Naive B cell (primary cell): ENCODE results near the gene CISTR. TPM values are rescaled to one million over a fixed set of nuclear protein-coding genes. Genes with fewer than 3 reads are reported as not detected.
A peak's percentile ranks its signal among the peaks of the same experiment; 100 is the strongest.

Source experiments
- ATAC-seq, 2 donors: fragments of 150-1000 bp; cut with Tn5 transposase; 2 replicates each; pipeline ENCODE4 v1.10.0; 2021; ENCODE audit warnings: low read depth in 2 of 2, mild to moderate bottlenecking in 2 of 2, moderate library complexity in 2 of 2
- DNase-seq: peaks from one replicate; pipeline ENCODE4 v3.0.0; 2022
- H3K27ac Mint-ChIP-seq, 6 donors: one replicate each; pipeline ENCODE4 v1.8.0; 2020 to 2022; ENCODE audit warnings: mild to moderate bottlenecking in 6 of 6, mixed read lengths in 6 of 6, moderate library complexity in 5 of 6, inconsistent platforms in 2 of 6
- H3K27me3 Mint-ChIP-seq, 3 donors: one replicate each; pipeline ENCODE4 v1.8.0; 2021 to 2022; ENCODE audit warnings: mixed read lengths in 3 of 3, mild to moderate bottlenecking in 1 of 3
- H3K36me3 Mint-ChIP-seq, 2 donors: one replicate each; pipeline ENCODE4 v1.8.0; 2020 to 2022; ENCODE audit warnings: mixed read lengths in 2 of 2, inconsistent platforms in 1 of 2, mild to moderate bottlenecking in 1 of 2
- H3K4me1 Mint-ChIP-seq, 3 donors: one replicate each; pipeline ENCODE4 v1.8.0; 2020 to 2022; ENCODE audit warnings: mixed read lengths in 3 of 3, inconsistent platforms in 1 of 3, mild to moderate bottlenecking in 1 of 3, moderate library complexity in 1 of 3
- H3K4me3 Mint-ChIP-seq, 8 donors: one replicate each; pipeline ENCODE4 v1.8.0; 2020 to 2022; ENCODE audit warnings: mild to moderate bottlenecking in 8 of 8, mixed read lengths in 8 of 8, moderate library complexity in 8 of 8, inconsistent platforms in 2 of 8
- H3K9me3 Mint-ChIP-seq, 7 donors: one replicate each; pipeline ENCODE4 v1.8.0; 2020 to 2022; ENCODE audit warnings: mixed read lengths in 7 of 7, mild to moderate bottlenecking in 5 of 7, inconsistent platforms in 2 of 7, moderate library complexity in 1 of 7
- polyA plus RNA-seq, 6 donors: library from polyadenylated mRNA; unstranded; fragments of 300-500 nt; fragmentation: Illumina TruSeq; gene quantifications; one replicate each; pipeline ENCODE4 v1.2.3, GENCODE V29; 2021; ENCODE audit warnings: low read depth in 6 of 6

Gene CISTR
- polyA plus RNA-seq, 6 donors from 2014 or later: not detected

GRCh38 chr12:53748072-53748840, 3.5 kb downstream of the CISTR start:
- Mint-ChIP-seq H3K4me3 (no peak overlapping the region), H3K4me1 (peaks cover 6 to 24% (median 8%) of the 10 kb centered on the region in 3 donors), H3K9me3 (no peaks in the 10 kb centered on the region), H3K36me3 (no peaks in the 10 kb centered on the region), H3K27ac (no peak overlapping the region), H3K27me3 (peaks cover 0 to 30% (median 26%) of the 10 kb centered on the region in 3 donors)
- DNase-seq (no peak), ATAC-seq (no peak)

- Mint-ChIP-seq H3K9me3 (no peaks in the 10 kb centered on the region), H3K27ac (peak overlapping the region in 2 of 6 donors; percentile 22 to 77), H3K27me3 (peaks cover 0 to 42% (median 37%) of the 10 kb centered on the region in 3 donors), H3K4me1 (peaks cover 9 to 24% (median 11%) of the 10 kb centered on the region in 3 donors), H3K4me3 (peak overlapping the region in 6 of 8 donors; percentile 26 to 86 (median 55)), H3K36me3 (no peaks in the 10 kb centered on the region)
- ATAC-seq (no peak), DNase-seq (no peak)
These were observed 4.7 kb downstream of the CISTR start for GRCh38 chr12:53747095-53747494.

- ATAC-seq (peak; percentile 42 to 59), DNase-seq (peak; percentile 83)
- Mint-ChIP-seq H3K27ac (peak overlapping the region in 3 of 6 donors; percentile 14 to 77 (median 22)), H3K36me3 (no peaks in the 10 kb centered on the region), H3K27me3 (peaks cover 0 to 44% (median 38%) of the 10 kb centered on the region in 3 donors), H3K4me3 (peak overlapping the region; percentile 15 to 86 (median 55)), H3K4me1 (peaks cover 9 to 24% (median 11%) of the 10 kb centered on the region in 3 donors), H3K9me3 (no peaks in the 10 kb centered on the region)
These were observed 5.1 kb downstream of the CISTR start for GRCh38 chr12:53746592-53747092.

GRCh38 chr12:53744751-53745150, 7.0 kb downstream of the CISTR start:
- Mint-ChIP-seq H3K9me3 (no peaks in the 10 kb centered on the region), H3K36me3 (no peaks in the 10 kb centered on the region), H3K27me3 (peaks cover under 1 to 44% (median 38%) of the 10 kb centered on the region in 3 donors), H3K4me1 (peaks cover 10 to 24% (median 12%) of the 10 kb centered on the region in 3 donors), H3K27ac (no peak overlapping the region), H3K4me3 (no peak overlapping the region)
- DNase-seq (no peak), ATAC-seq (no peak)

- H3K9me3 Mint-ChIP-seq: no peaks in the 10 kb centered on the region
- no peak for DNase-seq
- H3K4me1 Mint-ChIP-seq: peaks cover 17 to 31% (median 19%) of the 10 kb centered on the region in 3 donors
- ATAC-seq: no peak
- peaks cover 8 to 48% (median 44%) of the 10 kb centered on the region in 3 donors for H3K27me3 Mint-ChIP-seq
- H3K27ac Mint-ChIP-seq: no peak overlapping the region
- H3K36me3 Mint-ChIP-seq: no peaks in the 10 kb centered on the region
- H3K4me3 Mint-ChIP-seq: peak overlapping the region in 1 of 8 donors; percentile 48
These were observed 7.7 kb downstream of the CISTR start for GRCh38 chr12:53744130-53744441.

- H3K4me1 Mint-ChIP-seq: peaks cover 23 to 36% (median 25%) of the 10 kb centered on the region in 3 donors
- peak; percentile 63 to 64 for ATAC-seq
- no peaks in the 10 kb centered on the region for H3K36me3 Mint-ChIP-seq
- peak overlapping the region in 7 of 8 donors; percentile 61 to 85 (median 72) for H3K4me3 Mint-ChIP-seq
- H3K9me3 Mint-ChIP-seq: no peaks in the 10 kb centered on the region
- DNase-seq: peak; percentile 64
- H3K27me3 Mint-ChIP-seq: peaks cover 13 to 54% (median 49%) of the 10 kb centered on the region in 3 donors
- no peak overlapping the region for H3K27ac Mint-ChIP-seq
These were observed 8.3 kb downstream of the CISTR start for GRCh38 chr12:53743266-53744129.

GRCh38 chr12:53740130-53740491, 11.7 kb downstream of the CISTR start:
- Mint-ChIP-seq H3K9me3 (no peaks in the 10 kb centered on the region), H3K4me1 (peaks cover 20 to 30% (median 30%) of the 10 kb centered on the region in 3 donors), H3K36me3 (no peaks in the 10 kb centered on the region), H3K27me3 (peaks cover 47 to 76% (median 53%) of the 10 kb centered on the region in 3 donors), H3K27ac (no peak overlapping the region), H3K4me3 (no peak overlapping the region)
- DNase-seq: no peak
- ATAC-seq: no peak

- Mint-ChIP-seq H3K9me3 (no peaks in the 10 kb centered on the region), H3K4me1 (peaks cover 20 to 30% (median 30%) of the 10 kb centered on the region in 3 donors), H3K4me3 (peak overlapping the region in 7 of 8 donors; percentile 54 to 83 (median 75)), H3K36me3 (no peaks in the 10 kb centered on the region), H3K27me3 (peaks cover 54 to 76% (median 58%) of the 10 kb centered on the region in 3 donors), H3K27ac (peak overlapping the region in 2 of 6 donors; percentile 8 to 60)
- DNase-seq (no peak), ATAC-seq (peak in 1 of 2 donors; percentile 8)
These were observed 12.3 kb downstream of the CISTR start for GRCh38 chr12:53739214-53740129.

GRCh38 chr12:53738406-53739213, 13.2 kb downstream of the CISTR start:
- Mint-ChIP-seq H3K27ac (peak overlapping the region in 1 of 6 donors; percentile 60), H3K4me1 (peaks cover 18 to 28% (median 28%) of the 10 kb centered on the region in 3 donors)
- no peak for DNase-seq

GRCh38 chr12:53737951-53738405, 13.8 kb downstream of the CISTR start:
- Mint-ChIP-seq H3K27ac (peak overlapping the region in 1 of 6 donors; percentile 60), H3K4me3 (peak overlapping the region in 7 of 8 donors; percentile 47 to 89 (median 75)), H3K36me3 (no peaks in the 10 kb centered on the region), H3K9me3 (no peaks in the 10 kb centered on the region), H3K27me3 (peaks cover 61 to 74% (median 63%) of the 10 kb centered on the region in 3 donors), H3K4me1 (peaks cover 15 to 22% (median 21%) of the 10 kb centered on the region in 3 donors)
- ATAC-seq (no peak), DNase-seq (no peak)

More at GRCh38 chr12:53738406-53739213, 13.2 kb downstream of the CISTR start:
- ATAC-seq: peak; percentile 62 to 64
- Mint-ChIP-seq H3K36me3 (no peaks in the 10 kb centered on the region), H3K9me3 (no peaks in the 10 kb centered on the region), H3K27me3 (peaks cover 59 to 74% (median 60%) of the 10 kb centered on the region in 3 donors), H3K4me3 (peak overlapping the region in 7 of 8 donors; percentile 62 to 89 (median 80))

GRCh38 chr12:53737093-53737808, 14.5 kb downstream of the CISTR start:
- H3K4me1 Mint-ChIP-seq: peaks cover 15 to 22% (median 21%) of the 10 kb centered on the region in 3 donors
- peak overlapping the region in 3 of 6 donors; percentile 20 to 30 (median 24) for H3K27ac Mint-ChIP-seq
- H3K27me3 Mint-ChIP-seq: peaks cover 58 to 72% (median 68%) of the 10 kb centered on the region in 3 donors
- no peaks in the 10 kb centered on the region for H3K36me3 Mint-ChIP-seq
- ATAC-seq (no peak), DNase-seq (no peak)
- H3K4me3 Mint-ChIP-seq: peak overlapping the region in 3 of 8 donors; percentile 21 to 62 (median 34)
- H3K9me3 Mint-ChIP-seq: no peaks in the 10 kb centered on the region
